SU-DHL-6 (cell line): ENCODE data around the gene FBLN7.

Source experiments
- EZH2phosphoT487 ChIP-seq: fragments of 200-600 bp; sonication (generic), shearing (Covaris generic); conservative IDR thresholded peaks from 2 replicates; pipeline ENCODE4 v1.6.1; 2018; ENCODE audit warnings: mild to moderate bottlenecking, antibody characterized with exemption, low read length, moderate library complexity, mixed read lengths
- TF ChIP-seq, protein P1 (sequence below): fragments of 200-600 bp; sonication (generic); IDR thresholded peaks from one replicate; pipeline ENCODE4 v1.5.1; 2017; ENCODE audit warnings: antibody characterized with exemption, mild to moderate bottlenecking, low read length, moderate library complexity; ENCODE audit not compliant: insufficient read depth, poor library complexity, severe bottlenecking

DNA sequence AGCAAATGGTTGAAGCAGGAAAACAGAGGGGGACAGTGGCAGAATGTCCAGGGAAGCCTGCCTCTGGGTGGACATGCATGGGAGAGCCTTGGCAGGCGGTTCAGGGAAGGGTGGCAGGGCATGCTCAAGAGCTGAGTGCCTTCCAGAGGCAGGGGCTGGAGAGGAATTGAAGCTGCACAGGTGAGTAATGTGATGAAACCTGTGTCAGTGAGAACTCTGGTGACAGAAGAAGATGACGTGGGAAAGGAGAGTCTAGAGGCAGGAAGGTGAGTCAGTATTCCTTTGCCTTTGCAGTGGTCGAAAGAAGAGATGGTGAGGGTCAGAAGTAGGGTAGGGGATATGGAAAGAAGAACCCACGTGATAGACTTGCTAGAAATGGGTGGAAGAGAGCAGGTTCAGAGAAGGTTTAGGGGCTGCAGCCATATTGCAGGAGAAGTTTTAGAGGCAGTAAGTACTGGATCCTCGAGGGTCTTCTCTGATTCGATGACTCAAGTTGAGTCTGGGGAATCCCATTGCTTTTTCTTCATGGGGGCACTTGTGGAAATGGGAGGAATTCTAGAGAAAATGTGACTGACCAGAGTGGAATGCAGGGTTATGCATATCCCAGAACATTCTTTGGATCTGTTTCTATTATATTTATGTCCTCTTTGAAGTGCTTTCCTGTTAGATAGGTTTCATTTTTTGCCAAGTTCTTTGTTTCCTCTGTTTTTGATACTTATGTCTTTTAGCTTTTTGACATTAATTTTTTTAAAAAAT is 45.7 kb upstream of the FBLN7 start:
- TF ChIP-seq, protein P1, sequence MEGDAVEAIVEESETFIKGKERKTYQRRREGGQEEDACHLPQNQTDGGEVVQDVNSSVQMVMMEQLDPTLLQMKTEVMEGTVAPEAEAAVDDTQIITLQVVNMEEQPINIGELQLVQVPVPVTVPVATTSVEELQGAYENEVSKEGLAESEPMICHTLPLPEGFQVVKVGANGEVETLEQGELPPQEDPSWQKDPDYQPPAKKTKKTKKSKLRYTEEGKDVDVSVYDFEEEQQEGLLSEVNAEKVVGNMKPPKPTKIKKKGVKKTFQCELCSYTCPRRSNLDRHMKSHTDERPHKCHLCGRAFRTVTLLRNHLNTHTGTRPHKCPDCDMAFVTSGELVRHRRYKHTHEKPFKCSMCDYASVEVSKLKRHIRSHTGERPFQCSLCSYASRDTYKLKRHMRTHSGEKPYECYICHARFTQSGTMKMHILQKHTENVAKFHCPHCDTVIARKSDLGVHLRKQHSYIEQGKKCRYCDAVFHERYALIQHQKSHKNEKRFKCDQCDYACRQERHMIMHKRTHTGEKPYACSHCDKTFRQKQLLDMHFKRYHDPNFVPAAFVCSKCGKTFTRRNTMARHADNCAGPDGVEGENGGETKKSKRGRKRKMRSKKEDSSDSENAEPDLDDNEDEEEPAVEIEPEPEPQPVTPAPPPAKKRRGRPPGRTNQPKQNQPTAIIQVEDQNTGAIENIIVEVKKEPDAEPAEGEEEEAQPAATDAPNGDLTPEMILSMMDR: no peak
- TF ChIP-seq EZH2phosphoT487: no peak
